Endothelial cell of umbilical vein (primary cell): ENCODE results near the gene ZNF423. TPM values are rescaled to one million over a fixed set of nuclear protein-coding genes. Genes with fewer than 3 reads are reported as not detected.

Source experiments
- BruUV-seq: library from RNA; stranded (reverse); fragments of 400-500 nt; replicated peaks from 2 replicates; lab custom pipeline; 2021; lab: Mats Ljungman, UMichigan
- CTCF ChIA-PET: fragments of 300-600, 350-600 bp; sonication (Branson Sonifier 250); formaldehyde crosslinking; loops from one replicate; lab custom pipeline; 2021; ENCODE audit warnings: antibody characterized with exemption, inconsistent platforms; lab: Charles Lee
- POLR2A ChIA-PET: fragments of 300-600, 350-600 bp; sonication (Branson Sonifier 250); formaldehyde crosslinking; loops from one replicate; lab custom pipeline; 2021; ENCODE audit warnings: antibody characterized with exemption, inconsistent platforms; lab: Charles Lee
- DNase-seq: peaks from one replicate; pipeline ENCODE4 v3.0.0-alpha.2; 2011; ENCODE audit warnings: low read depth, low spot score
- FAIRE-seq: peaks from 2 replicates; lab custom pipeline; 2011; peaks lifted over from hg19 to GRCh38; lab: Jason Lieb, UNC
- H2AFZ ChIP-seq: 2 replicates; pipeline ENCODE4 v1.6.0; 2012; ENCODE audit warnings: low read depth, low read length, control low read depth, inconsistent platforms
- H3K27ac ChIP-seq: 2 replicates; pipeline ENCODE4 v1.5.1; 2011; ENCODE audit warnings: low read depth, mild to moderate bottlenecking, control low read depth, low read length, moderate library complexity; ENCODE audit not compliant: insufficient read depth
- H3K27me3 ChIP-seq, 2 experiments: 2 replicates each; pipeline versions ENCODE4 v1.6.0 to v1.6.1; 2011; ENCODE audit warnings: low read length in 2 of 2, mixed read lengths in 1 of 2; ENCODE audit not compliant: control insufficient read depth in 2 of 2, insufficient read depth in 2 of 2
- H3K36me3 ChIP-seq, 2 experiments: 2 replicates in 1 of 2; 3 replicates in 1 of 2; pipeline ENCODE4 v1.5.1; 2011; ENCODE audit warnings: low read length in 2 of 2, mild to moderate bottlenecking in 1 of 2, moderate library complexity in 1 of 2; ENCODE audit not compliant: control insufficient read depth in 2 of 2, insufficient read depth in 2 of 2; ENCODE audit errors: extremely low read depth in 1 of 2
- H3K4me1 ChIP-seq: 3 replicates; pipeline ENCODE4 v1.5.1; 2011; ENCODE audit warnings: mild to moderate bottlenecking, low read length; ENCODE audit not compliant: control insufficient read depth, insufficient read depth; ENCODE audit errors: extremely low read depth
- H3K4me2 ChIP-seq: 2 replicates; pipeline ENCODE4 v1.6.1; 2011; ENCODE audit warnings: low read length, control low read depth, mixed read lengths; ENCODE audit not compliant: insufficient read depth
- H3K4me3 ChIP-seq, 3 experiments: fragments of 200-600 bp in 1 of 3; sonication (generic), shearing (Covaris generic) in 1 of 3; replicated peaks in 1 of 3; 2 replicates each; pipeline ENCODE4 v1.5.1; 2011 to 2016; ENCODE audit warnings: control low read depth in 3 of 3, low read length in 3 of 3, mild to moderate bottlenecking in 2 of 3, inconsistent platforms in 1 of 3, low read depth in 1 of 3, moderate library complexity in 1 of 3; ENCODE audit not compliant: insufficient read depth in 1 of 3
- H3K79me2 ChIP-seq: 2 replicates; pipeline ENCODE4 v1.6.0; 2012; ENCODE audit warnings: low read length, inconsistent platforms; ENCODE audit not compliant: control insufficient read depth, insufficient read depth
- H3K9ac ChIP-seq: replicated peaks from 2 replicates; pipeline ENCODE3; 2011; ENCODE audit warnings: low read length, control low read depth; ENCODE audit not compliant: insufficient read depth; ENCODE audit errors: extremely low read depth
- H3K9me1 ChIP-seq: replicated peaks from 3 replicates; pipeline ENCODE4 v1.6.0; 2011; ENCODE audit warnings: mild to moderate bottlenecking, low read length; ENCODE audit not compliant: control insufficient read depth, insufficient read depth; ENCODE audit errors: extremely low read depth
- H3K9me3 ChIP-seq: replicated peaks from 2 replicates; pipeline ENCODE4 v1.5.1; 2012; ENCODE audit warnings: low read length, inconsistent platforms; ENCODE audit not compliant: control insufficient read depth, insufficient read depth
- H4K20me1 ChIP-seq: replicated peaks from 2 replicates; pipeline ENCODE3; 2011; ENCODE audit warnings: mild to moderate bottlenecking, low read length; ENCODE audit not compliant: control insufficient read depth, insufficient read depth; ENCODE audit errors: extremely low read depth
- EZH2 ChIP-seq: IDR thresholded peaks from 2 replicates; pipeline ENCODE4 v1.6.1; 2012; ENCODE audit warnings: borderline replicate concordance, low read depth, mild to moderate bottlenecking, moderate library complexity, low read length, inconsistent platforms; ENCODE audit not compliant: severe bottlenecking
- FOS ChIP-seq: IDR thresholded peaks from 2 replicates; pipeline ENCODE4 v1.6.1; 2011; ENCODE audit warnings: mild to moderate bottlenecking, low read length, moderate library complexity, borderline replicate concordance; ENCODE audit not compliant: insufficient read depth
- GATA2 ChIP-seq: IDR thresholded peaks from 2 replicates; pipeline ENCODE4 v1.7.0; 2011; ENCODE audit warnings: low read depth, mild to moderate bottlenecking, moderate library complexity, mixed read lengths, low read length; ENCODE audit not compliant: insufficient read length, insufficient read depth
- JUN ChIP-seq: IDR thresholded peaks from 2 replicates; pipeline ENCODE4 v1.6.1; 2011; ENCODE audit warnings: borderline replicate concordance, low read depth; ENCODE audit not compliant: insufficient read length, insufficient read depth
- MYC ChIP-seq: IDR thresholded peaks from one replicate; pipeline ENCODE4 v1.6.1; 2011; ENCODE audit warnings: mild to moderate bottlenecking, low read depth, low read length
- POLR2A ChIP-seq: IDR thresholded peaks from 2 replicates; pipeline ENCODE4 v1.6.1; 2012; ENCODE audit warnings: low read depth, mild to moderate bottlenecking, control low read depth, low read length
- POLR2AphosphoS5 ChIP-seq: IDR thresholded peaks from 2 replicates; pipeline ENCODE4 v1.6.1; 2012; ENCODE audit warnings: low read depth, mild to moderate bottlenecking, control low read depth, low read length, moderate library complexity; ENCODE audit not compliant: insufficient read depth
- dilution Hi-C: fragments of 300-500 bp; cut with MboI; formaldehyde crosslinking; loops from one replicate; pipeline ENCODE4 v1.15.0; 2019; ENCODE audit warnings: low sequenced_read_pairs; ENCODE audit not compliant: extremely low pct_ligation_motif_present
- intact Hi-C: fragments of 100-400 bp; cut with micrococcal nuclease; formaldehyde crosslinking; loops from one replicate; pipeline ENCODE4 v1.10.0; 2022
- polyA plus RNA-seq, 4 experiments: library from polyadenylated mRNA; depleted of rRNA in 3 of 4; stranded (reverse) in 3 of 4; unstranded in 1 of 4; fragments of >200 nt; gene quantifications; 2 replicates each; pipeline versions ENCODE4 v1.2.1 to v1.2.3, GENCODE V29; 2011 to 2012; ENCODE audit warnings: missing spikeins in 1 of 4
- total RNA-seq: library from RNA; stranded (reverse); gene quantifications from 2 replicates; pipeline ENCODE4 v1.2.3, GENCODE V29; 2021
- TF ChIP-seq, protein P1 (sequence below), 2 donors: IDR thresholded peaks; 1 replicate in 1 of 2; 2 replicates in 1 of 2; pipeline ENCODE4 v1.5.1; 2011; ENCODE audit warnings: low read length in 2 of 2, mild to moderate bottlenecking in 2 of 2, moderate library complexity in 2 of 2, control low read depth in 1 of 2, inconsistent platforms in 1 of 2, low read depth in 1 of 2; ENCODE audit not compliant: insufficient read depth in 1 of 2; ENCODE audit errors: extremely low read depth in 1 of 2
- TF ChIP-seq, protein P2 (sequence below): IDR thresholded peaks from 2 replicates; pipeline ENCODE4 v1.6.1; 2011; ENCODE audit not compliant: insufficient read depth, insufficient read length

The ZNF423 gene
- total and polyA plus RNA-seq, 2 donors (not counting 3 experiments of a cell fraction or from before 2014, with no cell fraction given) = 2.2 to 8.1 TPM

DNA sequence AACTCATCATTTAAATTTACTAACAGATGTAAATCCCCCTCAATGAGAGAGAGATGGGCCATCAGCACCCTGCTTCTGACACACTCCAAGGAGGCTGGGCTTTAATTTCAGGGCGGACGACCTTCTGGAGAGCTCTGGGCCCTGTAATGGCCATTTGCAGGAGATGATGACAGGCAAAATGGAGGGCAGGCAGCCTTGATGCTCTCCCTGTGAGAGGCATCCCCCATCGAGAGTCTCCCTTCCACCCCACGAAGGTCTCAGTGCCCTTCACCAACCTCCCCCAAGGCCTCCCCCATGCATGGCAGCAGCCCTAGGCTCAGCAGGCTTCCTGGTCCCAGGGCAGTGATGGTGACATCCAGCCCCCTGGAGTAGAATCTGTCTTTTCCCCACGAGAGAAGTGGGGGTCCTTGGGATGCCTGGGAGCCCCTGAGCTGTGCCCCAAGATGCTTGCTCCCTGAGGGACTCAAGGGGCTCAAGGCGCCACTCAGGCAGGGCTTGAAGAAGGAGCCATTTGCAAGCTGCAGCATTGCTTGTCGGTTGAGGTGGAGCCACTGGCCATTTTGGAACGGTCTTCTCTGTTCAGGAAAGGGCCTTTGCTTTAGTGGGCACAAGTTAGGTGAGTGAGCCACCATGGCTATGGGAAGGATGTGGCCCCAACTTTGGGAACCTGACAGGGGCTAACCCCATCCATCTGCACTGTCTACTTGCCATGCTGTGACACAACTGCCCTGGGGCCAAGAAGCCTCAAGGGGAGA lies 399.7 kb downstream of the ZNF423 start:
- no peaks in the 10 kb centered on the region for H3K27me3 ChIP-seq
- POLR2A ChIA-PET = no interaction called here
- no peak for DNase-seq
- H3K4me2 ChIP-seq = no peak overlapping the region
- H3K27ac ChIP-seq = no peak overlapping the region
- intact Hi-C loops (no loop called here), dilution Hi-C loops (no loop called here)
- H4K20me1 ChIP-seq = no peaks in the 10 kb centered on the region
- H3K4me3 ChIP-seq = no peak overlapping the region
- H3K9ac ChIP-seq = no peak overlapping the region
- peaks cover 9% of the 10 kb centered on the region for H3K4me1 ChIP-seq
- H2AFZ ChIP-seq = no peak overlapping the region
- CTCF ChIA-PET = interaction anchor here (1.1 kb wide), 1 partner anchor 224 kb away, joined by 3 read pairs; no protein-coding TSS in a partner anchor
- FAIRE-seq = no peak
- H3K36me3 ChIP-seq = no peaks in the 10 kb centered on the region
- TF ChIP-seq EZH2 = no peak
- no peaks in the 10 kb centered on the region for H3K9me1 ChIP-seq
- H3K9me3 ChIP-seq = no peaks in the 10 kb centered on the region
- no peaks in the 10 kb centered on the region for H3K79me2 ChIP-seq
- no TSS peak for BruUV-seq

DNA sequence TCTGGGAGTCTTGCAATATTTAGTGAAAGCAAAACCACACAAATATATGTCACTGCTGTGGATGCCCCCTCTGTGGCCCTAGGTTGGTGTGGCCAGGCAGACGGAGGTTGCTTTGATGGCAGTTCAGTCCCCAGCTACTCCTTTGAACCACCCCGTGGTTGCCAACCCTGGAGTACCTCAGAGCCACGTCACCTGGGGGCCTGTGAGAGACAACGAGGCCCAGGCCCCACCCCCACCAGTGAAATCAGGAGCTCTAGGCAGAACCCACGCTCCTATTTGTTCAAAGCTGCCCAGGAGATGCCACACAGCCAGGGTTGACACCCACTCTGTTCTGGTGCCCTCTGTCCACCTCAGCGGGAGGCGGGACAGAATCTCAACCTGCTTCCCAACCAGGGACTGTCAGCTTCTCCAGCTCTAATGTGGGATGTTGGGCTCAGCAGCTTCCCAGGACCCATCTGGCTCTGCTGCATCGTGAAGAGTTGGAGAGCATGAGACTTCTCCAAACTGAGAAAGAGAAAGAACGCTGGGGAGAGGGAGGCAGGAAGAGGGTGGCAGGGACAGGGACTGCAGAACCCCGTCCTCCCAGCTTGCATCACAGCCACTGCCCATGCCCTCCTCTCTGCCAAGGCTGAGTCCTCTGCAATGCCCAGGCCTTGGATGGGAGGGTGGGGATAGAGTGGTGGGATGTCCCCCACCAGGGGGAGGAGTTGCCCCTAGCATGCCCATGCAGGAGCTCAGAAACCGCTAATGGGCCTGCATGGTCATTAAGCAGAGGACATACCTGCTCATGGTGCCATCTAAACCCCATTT lies 400.5 kb downstream of the ZNF423 start:
- TF ChIP-seq POLR2A (no peak), EZH2 (no peak), JUN (no peak), GATA2 (no peak), FOS (no peak), MYC (no peak), POLR2AphosphoS5 (no peak)
- TF ChIP-seq, protein P1, sequence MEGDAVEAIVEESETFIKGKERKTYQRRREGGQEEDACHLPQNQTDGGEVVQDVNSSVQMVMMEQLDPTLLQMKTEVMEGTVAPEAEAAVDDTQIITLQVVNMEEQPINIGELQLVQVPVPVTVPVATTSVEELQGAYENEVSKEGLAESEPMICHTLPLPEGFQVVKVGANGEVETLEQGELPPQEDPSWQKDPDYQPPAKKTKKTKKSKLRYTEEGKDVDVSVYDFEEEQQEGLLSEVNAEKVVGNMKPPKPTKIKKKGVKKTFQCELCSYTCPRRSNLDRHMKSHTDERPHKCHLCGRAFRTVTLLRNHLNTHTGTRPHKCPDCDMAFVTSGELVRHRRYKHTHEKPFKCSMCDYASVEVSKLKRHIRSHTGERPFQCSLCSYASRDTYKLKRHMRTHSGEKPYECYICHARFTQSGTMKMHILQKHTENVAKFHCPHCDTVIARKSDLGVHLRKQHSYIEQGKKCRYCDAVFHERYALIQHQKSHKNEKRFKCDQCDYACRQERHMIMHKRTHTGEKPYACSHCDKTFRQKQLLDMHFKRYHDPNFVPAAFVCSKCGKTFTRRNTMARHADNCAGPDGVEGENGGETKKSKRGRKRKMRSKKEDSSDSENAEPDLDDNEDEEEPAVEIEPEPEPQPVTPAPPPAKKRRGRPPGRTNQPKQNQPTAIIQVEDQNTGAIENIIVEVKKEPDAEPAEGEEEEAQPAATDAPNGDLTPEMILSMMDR (IDR thresholded peaks at IDR 0.05; ENCODE audit: extremely low read depth in 1 of 2, insufficient read depth in 1 of 2, low read depth in 1 of 2, low read length in 2 of 2) = no peak
- TF ChIP-seq, protein P2, sequence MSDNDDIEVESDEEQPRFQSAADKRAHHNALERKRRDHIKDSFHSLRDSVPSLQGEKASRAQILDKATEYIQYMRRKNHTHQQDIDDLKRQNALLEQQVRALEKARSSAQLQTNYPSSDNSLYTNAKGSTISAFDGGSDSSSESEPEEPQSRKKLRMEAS = no peak
- Histone ChIP-seq H3K9me3 (no peaks in the 10 kb centered on the region), H2AFZ (no peak overlapping the region), H3K9me1 (no peaks in the 10 kb centered on the region), H3K27ac (no peak overlapping the region), H3K79me2 (no peaks in the 10 kb centered on the region), H3K4me1 (peaks cover 9% of the 10 kb centered on the region), H4K20me1 (no peaks in the 10 kb centered on the region), H3K27me3 (no peaks in the 10 kb centered on the region), H3K4me2 (no peak overlapping the region), H3K9ac (no peak overlapping the region), H3K36me3 (no peaks in the 10 kb centered on the region), H3K4me3 (no peak overlapping the region)
- CTCF ChIA-PET = interaction anchor here (1.1 kb wide), 1 partner anchor 225 kb away, joined by 3 read pairs; no protein-coding TSS in a partner anchor
- dilution Hi-C loops (no loop called here), intact Hi-C loops (no loop called here)
- POLR2A ChIA-PET = no interaction called here
- DNase-seq = no peak
- BruUV-seq = no TSS peak
- no peak for FAIRE-seq
